Spleen (tissue), 11 donors: Measurements from ENCODE around the gene CDH15. TPM values are rescaled to one million over a fixed set of nuclear protein-coding genes. Genes with fewer than 3 reads are reported as not detected.
A peak's percentile ranks its signal among the peaks of the same experiment; 100 is the strongest.

ENCODE experiments used
- DNase-seq: peaks from one replicate; pipeline ENCODE4 v3.0.0-alpha.2; 2020
- H3K27ac ChIP-seq, 8 donors: fragments of 200-600 bp; sonication (generic) in 7 of 8; 1 replicate in 4 of 8; 2 replicates in 4 of 8; pipeline versions ENCODE4 v1.5.0 to v1.8.0; 2016 to 2021; ENCODE audit warnings: inconsistent platforms in 4 of 8, mild to moderate bottlenecking in 4 of 8, moderate library complexity in 1 of 8
- H3K27me3 ChIP-seq, 7 donors: fragments of 200-600 bp; sonication (generic) in 6 of 7; replicated peaks in 1 of 7; 1 replicate in 4 of 7; 2 replicates in 3 of 7; pipeline versions ENCODE4 v1.5.0 to v1.8.0; 2016 to 2021; ENCODE audit warnings: inconsistent platforms in 3 of 7, mild to moderate bottlenecking in 1 of 7
- H3K36me3 ChIP-seq, 6 donors: fragments of 200-600 bp; sonication (generic) in 5 of 6; 1 replicate in 4 of 6; 2 replicates in 2 of 6; pipeline versions ENCODE4 v1.5.0 to v1.8.0; 2016 to 2021; ENCODE audit warnings: inconsistent platforms in 2 of 6
- H3K4me1 ChIP-seq, 6 donors: fragments of 200-600 bp; sonication (generic) in 5 of 6; 1 replicate in 3 of 6; 2 replicates in 3 of 6; pipeline versions ENCODE4 v1.5.0 to v1.8.0; 2016 to 2021; ENCODE audit warnings: inconsistent platforms in 3 of 6
- H3K4me3 ChIP-seq, 8 donors: fragments of 200-600 bp; sonication (generic) in 7 of 8; 1 replicate in 4 of 8; 2 replicates in 4 of 8; pipeline versions ENCODE4 v1.5.0 to v1.8.0; 2016 to 2021; ENCODE audit warnings: inconsistent platforms in 4 of 8, mild to moderate bottlenecking in 4 of 8, moderate library complexity in 2 of 8
- H3K9me3 ChIP-seq, 8 donors: fragments of 200-600 bp; sonication (generic) in 7 of 8; 1 replicate in 4 of 8; 2 replicates in 4 of 8; pipeline versions ENCODE4 v1.5.0 to v1.8.0; 2016 to 2021; ENCODE audit warnings: inconsistent platforms in 4 of 8
- POLR2A ChIP-seq, 3 donors: fragments of 450-650 bp; IDR thresholded peaks; one replicate each; pipeline ENCODE4 v1.5.1; 2017; ENCODE audit warnings: antibody characterized with exemption in 3 of 3, mild to moderate bottlenecking in 1 of 3
- POLR2AphosphoS5 ChIP-seq, 3 donors: sonication (generic); formaldehyde crosslinking; IDR thresholded peaks; one replicate each; pipeline ENCODE4 v1.5.1; 2017; ENCODE audit warnings: antibody characterized with exemption in 3 of 3
- WGBS, 5 donors: extraction: QIAGEN DNeasy Blood & Tissue Kit in 3 of 5; methylation state at CpG; one replicate each; pipeline versions ENCODE4 v1.1.5 to v1.1.7; 2013 to 2018; 5-methylcytosine and 5-hydroxymethylcytosine counted together
- intact Hi-C: fragments of 100-400 bp; cut with DNase I; formaldehyde crosslinking; loops from one replicate; pipeline ENCODE4 v1.15.0; 2023; ENCODE audit warnings: low total_unique reads
- polyA plus RNA-seq, 3 donors: library from polyadenylated mRNA; stranded (reverse); fragments of 200-250 nt; gene quantifications; one replicate each; pipeline ENCODE4 v1.2.1, GENCODE V29; 2013
- total RNA-seq, 7 donors: library from RNA; depleted of rRNA in 3 of 7; stranded (reverse); fragments of >200 nt in 3 of 7; fragmentation: NEBNext Ultra II Directional in 4 of 7; extraction: Animal tissue kit (Norgen Biotek cat#: 25700) in 4 of 7; gene quantifications; one replicate each; pipeline versions ENCODE4 v1.1.0 to v1.2.1, GENCODE V29; 2016 to 2021
- TF ChIP-seq, protein P1 (sequence below), 11 experiments: fragments of 200-600 bp in 7 of 11; fragments of 450-650 bp in 4 of 11; sonication (generic) in 4 of 11; IDR thresholded peaks in 8 of 11; conservative IDR thresholded peaks in 3 of 11; 1 replicate in 7 of 11; 2 replicates in 4 of 11; pipeline versions ENCODE4 v1.4.0 to v1.8.0; 2016 to 2021; ENCODE audit warnings: antibody characterized with exemption in 11 of 11, inconsistent platforms in 4 of 11, mild to moderate bottlenecking in 1 of 11
- donor health status: healthy with polysubstance abuse.
- donor health status: DM: no; HTN: no; CAD: no; lungs with moderate emphysema.
- donor health status: DM: no; HTN: no; CAD: no.
- donor health status: Bipolar disorder and iron deficiency.
- donor health status: healthy.
- donor health status: DM: no; HTN: no; CAD: no.
- donor health status: DM: yes; HTN: yes; CAD: no.

Gene CDH15
- total and polyA plus RNA-seq, 10 donors = 0.14 to 7.4 (median 1.2) TPM

- 70 to 88% (median 75%) methylated on average over 3 to 11 of the region's 11 CpGs for WGBS, 5 donors
- DNase-seq = no peak
- no peak for TF ChIP-seq POLR2AphosphoS5 (IDR thresholded peaks at IDR 0.05)
- TF ChIP-seq, protein P1, sequence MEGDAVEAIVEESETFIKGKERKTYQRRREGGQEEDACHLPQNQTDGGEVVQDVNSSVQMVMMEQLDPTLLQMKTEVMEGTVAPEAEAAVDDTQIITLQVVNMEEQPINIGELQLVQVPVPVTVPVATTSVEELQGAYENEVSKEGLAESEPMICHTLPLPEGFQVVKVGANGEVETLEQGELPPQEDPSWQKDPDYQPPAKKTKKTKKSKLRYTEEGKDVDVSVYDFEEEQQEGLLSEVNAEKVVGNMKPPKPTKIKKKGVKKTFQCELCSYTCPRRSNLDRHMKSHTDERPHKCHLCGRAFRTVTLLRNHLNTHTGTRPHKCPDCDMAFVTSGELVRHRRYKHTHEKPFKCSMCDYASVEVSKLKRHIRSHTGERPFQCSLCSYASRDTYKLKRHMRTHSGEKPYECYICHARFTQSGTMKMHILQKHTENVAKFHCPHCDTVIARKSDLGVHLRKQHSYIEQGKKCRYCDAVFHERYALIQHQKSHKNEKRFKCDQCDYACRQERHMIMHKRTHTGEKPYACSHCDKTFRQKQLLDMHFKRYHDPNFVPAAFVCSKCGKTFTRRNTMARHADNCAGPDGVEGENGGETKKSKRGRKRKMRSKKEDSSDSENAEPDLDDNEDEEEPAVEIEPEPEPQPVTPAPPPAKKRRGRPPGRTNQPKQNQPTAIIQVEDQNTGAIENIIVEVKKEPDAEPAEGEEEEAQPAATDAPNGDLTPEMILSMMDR (IDR thresholded peaks at IDR 0.05 in 8 of 11, conservative IDR thresholded peaks at IDR 0.05 in 3 of 11) = no peak
- no peak for TF ChIP-seq POLR2A (IDR thresholded peaks at IDR 0.05)
- no peaks in the 10 kb centered on the region for H3K36me3 ChIP-seq
- no peaks in the 10 kb centered on the region for H3K9me3 ChIP-seq
- H3K4me1 ChIP-seq = peaks cover 13 to 77% (median 43%) of the 10 kb centered on the region in 6 donors
- H3K4me3 ChIP-seq = no peak overlapping the region
- peaks cover 0 to 78% (median 14%) of the 10 kb centered on the region in 7 donors for H3K27me3 ChIP-seq
- no peak overlapping the region for H3K27ac ChIP-seq
- intact Hi-C loops = no loop called here
Observed at GRCh38 chr16:89172171-89172527, 601 bp downstream of the CDH15 start.

GRCh38 chr16:89172528-89173173, 1.1 kb downstream of the CDH15 start:
- Histone ChIP-seq H3K36me3 (no peaks in the 10 kb centered on the region), H3K27ac (peak overlapping the region in 1 of 8 donors; percentile 64), H3K4me3 (no peak overlapping the region), H3K9me3 (no peaks in the 10 kb centered on the region), H3K4me1 (peaks cover 8 to 72% (median 38%) of the 10 kb centered on the region in 6 donors), H3K27me3 (peaks cover 0 to 75% (median 14%) of the 10 kb centered on the region in 7 donors)
- intact Hi-C loops = no loop called here
- TF ChIP-seq, protein P1 (IDR thresholded peaks at IDR 0.05 in 8 of 11, conservative IDR thresholded peaks at IDR 0.05 in 3 of 11) = no peak
- TF ChIP-seq POLR2AphosphoS5 (IDR thresholded peaks at IDR 0.05) (no peak), POLR2A (IDR thresholded peaks at IDR 0.05) (no peak)
- whole genome bisulfite sequencing, 5 donors = 59 to 75% (median 68%) methylated on average over 7 to 13 of the region's 13 CpGs
- DNase-seq = peak; percentile 78

DNA sequence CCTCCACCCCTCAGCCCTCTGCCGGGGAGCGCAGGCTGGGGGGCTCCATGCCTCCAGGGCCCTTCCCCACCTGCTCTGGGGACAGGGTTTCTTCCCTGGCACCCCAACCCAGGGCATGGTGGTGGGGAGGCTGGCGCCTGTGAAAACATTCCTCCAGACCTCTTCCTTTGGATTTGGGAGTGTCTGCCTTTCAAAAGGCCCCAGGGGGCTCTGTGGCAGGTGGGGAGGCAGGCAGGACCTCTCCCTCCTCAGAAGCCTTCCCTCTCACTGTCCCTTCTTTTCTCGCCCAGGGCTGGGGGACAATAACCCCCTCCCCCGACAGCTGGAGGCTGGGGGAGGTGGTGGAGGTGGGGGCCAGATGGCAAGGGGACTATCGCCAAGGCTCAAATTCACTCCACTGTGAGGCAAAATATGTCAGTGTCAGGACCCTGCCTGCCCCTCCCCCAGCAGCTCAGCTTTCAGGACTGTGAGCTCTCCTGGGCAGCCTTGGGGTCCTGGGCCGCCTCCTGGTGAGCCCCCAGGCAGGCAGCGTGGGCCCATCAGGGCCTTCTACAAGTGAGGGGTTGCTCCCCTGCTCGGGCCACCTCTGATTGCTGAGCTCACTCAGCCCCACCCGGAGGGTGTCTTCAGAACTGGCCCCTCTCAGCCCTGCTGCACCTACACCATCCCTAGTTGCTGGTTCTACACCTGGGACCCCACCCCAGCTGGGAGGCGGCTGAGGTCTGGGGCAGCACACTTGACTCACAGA, 1.8 kb downstream of the CDH15 start:
- TF ChIP-seq POLR2AphosphoS5 (IDR thresholded peaks at IDR 0.05) (no peak), POLR2A (IDR thresholded peaks at IDR 0.05) (no peak)
- TF ChIP-seq, protein P1 (IDR thresholded peaks at IDR 0.05 in 8 of 11, conservative IDR thresholded peaks at IDR 0.05 in 3 of 11) = no peak

More for the DNA sequence above, 1.8 kb downstream of the CDH15 start:
- H3K27ac ChIP-seq = peak overlapping the region in 2 of 8 donors; percentile 49 to 64
- H3K9me3 ChIP-seq = no peaks in the 10 kb centered on the region
- no peak overlapping the region for H3K4me3 ChIP-seq
- 71 to 81% (median 79%) methylated on average over 5 to 11 of the region's 11 CpGs for WGBS, 5 donors
- H3K27me3 ChIP-seq = peaks cover 0 to 74% (median 14%) of the 10 kb centered on the region in 7 donors
- DNase-seq = no peak
- no peaks in the 10 kb centered on the region for H3K36me3 ChIP-seq
- peaks cover 6 to 65% (median 32%) of the 10 kb centered on the region in 6 donors for H3K4me1 ChIP-seq
- intact Hi-C loops = no loop called here
